Measurements from ENCODE around the gene PARVB.

Gene PARVB

DNA sequence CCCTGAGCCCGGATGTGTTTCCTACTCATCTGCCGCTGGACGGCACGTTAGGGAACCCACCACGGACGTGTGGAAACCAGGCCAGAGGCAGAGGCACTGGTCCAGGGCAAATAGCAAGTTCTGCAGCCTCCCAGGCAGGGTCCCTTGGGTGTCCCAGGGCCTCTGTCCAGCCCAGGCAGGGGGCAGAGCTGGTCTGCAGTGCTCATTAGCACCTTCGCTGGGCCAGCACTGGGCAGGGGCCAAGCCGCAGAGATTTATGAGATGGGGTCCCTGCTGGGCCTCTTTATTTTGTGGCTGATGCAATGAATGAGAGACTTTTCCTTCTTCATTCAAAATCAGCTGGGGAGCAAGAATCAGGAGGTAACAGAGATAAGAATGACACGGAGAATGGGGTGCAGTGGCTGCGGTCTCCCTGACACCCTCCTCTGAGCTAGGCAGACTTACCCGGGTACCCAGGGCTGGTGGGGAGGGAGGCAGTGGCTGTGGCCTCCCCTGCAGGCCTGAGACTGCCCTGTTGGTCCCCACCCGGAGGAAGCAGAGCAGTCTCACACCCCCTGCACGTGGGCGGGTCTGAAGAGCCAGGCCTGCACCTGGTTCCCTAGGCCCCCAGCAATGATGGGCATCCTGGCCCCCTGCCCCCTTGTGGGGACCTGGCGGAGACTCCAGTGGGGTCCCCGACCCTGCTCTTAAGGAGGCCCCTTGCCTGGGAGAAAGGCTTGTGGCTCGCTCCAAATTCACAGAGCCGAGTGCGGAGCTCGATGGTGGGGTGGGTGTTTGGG is 142.6 kb downstream of the PARVB start:
- no peak for DNase-seq

DNA sequence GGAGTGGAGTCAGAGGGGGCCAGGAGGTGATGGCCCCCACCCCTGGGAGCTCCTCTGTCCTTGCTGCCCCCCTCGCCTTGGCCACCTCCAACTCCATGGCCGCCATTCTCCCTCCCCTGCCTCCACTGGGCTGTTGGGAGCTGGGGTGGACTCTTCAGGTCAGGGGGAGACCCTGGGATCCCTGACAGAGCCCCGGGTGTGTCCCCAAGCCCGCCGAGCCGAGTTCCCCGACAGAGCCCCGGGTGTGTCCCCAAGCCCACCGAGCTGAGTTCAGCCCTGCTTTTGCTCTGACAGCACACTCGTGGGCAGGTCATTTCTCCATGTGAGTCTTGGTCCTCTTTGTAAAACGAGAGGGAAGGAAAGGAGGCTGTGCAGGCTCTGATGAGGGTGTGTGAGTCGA is 143.4 kb downstream of the PARVB start:
- no peak for DNase-seq

DNA sequence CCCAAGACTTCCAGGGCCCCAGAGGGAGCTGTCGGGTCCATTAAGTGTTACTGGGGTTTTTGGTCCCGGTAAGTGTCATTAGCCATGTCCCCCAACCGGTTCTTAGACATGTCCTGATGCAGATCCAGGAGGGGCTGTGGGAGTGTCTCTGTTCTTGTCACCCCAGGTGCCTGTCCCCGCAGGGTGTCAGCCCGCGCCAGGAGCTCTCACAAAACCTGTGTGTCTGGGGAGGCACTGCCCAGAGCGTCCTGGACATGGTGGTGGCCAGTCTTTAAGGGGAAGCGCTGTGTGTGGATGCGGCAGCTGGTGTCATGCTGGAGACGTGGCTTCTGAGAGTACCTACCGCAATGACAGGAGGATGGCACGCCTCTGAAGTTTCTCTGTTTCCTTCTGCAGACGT is 144.1 kb downstream of the PARVB start:
- no peak for DNase-seq

DNA sequence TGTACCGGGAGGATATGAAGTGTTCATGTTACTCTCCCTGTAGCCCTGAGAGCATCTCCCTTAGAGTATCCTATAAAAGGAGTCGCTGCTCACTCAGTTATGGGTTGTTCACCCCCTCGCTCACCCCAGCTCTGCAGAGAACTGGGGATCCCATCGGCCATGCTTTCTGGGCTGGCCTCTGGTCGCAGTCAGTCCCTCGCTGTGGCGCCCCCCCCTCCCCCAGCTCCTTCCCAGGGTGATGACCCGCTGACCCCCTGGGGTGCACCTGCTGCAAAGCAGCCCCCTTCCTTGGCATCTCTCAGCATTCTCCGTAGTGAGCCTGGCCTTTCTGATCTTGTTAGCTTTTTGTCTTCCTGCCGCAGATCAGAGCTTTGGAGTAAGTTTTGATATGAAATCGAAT is 146.4 kb downstream of the PARVB start:
- no peak for DNase-seq

DNA sequence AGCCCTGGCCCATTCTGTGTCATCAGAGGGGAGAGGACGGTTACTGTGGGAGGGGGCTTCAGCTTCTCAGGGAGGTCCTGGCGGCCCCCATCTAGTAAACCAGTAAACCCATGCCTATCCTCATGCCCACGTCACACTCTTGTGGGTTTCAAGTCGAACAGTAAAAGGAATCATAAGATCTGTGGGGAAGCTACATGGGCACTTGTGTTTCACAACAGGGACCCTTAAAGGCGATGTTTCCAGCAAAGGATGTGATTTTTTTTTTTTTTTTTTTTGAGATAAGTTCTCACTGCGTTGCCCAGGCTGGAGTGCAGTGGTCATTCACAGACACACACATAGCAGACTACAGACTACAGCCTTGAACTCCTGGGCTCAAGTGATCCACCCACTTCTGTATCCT is 147.5 kb downstream of the PARVB start:
- DNase-seq: no peak

DNA sequence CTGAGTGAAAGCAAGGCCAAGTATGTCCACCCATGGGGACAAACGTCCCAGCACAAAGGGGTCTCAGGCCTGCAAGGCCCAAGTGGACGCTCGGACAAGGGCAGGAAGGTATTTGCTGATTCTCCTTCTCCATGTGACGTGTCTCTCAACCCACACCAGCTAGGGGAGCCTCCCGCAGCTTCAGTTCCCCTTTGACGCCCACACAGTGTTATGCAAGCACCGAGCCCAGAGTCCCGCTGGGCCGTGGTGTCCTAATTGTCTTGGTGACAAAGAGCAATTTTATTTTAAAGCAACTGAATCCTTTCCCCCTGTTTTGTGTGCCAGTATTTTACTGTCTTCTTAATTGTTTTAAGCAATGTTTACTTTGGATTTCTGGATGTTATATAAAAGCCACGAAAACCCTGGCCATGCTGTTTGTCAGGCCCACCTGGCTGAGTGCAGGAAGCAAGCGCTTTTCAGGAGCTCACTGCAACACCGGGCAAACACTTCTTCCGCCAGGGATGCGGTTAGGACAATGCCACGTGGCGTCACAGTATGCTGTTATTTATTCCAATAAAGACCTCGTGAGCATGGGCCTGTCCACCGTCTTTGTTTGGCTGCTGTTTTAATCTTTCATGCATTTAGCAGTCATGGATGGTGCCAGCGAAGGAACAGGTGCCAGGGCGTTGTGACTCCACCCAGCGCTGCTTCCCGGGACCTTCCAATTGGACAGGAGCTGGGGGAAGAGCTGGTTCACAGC is 148.4 kb downstream of the PARVB start:
- peak; percentile 27 for DNase-seq

DNA sequence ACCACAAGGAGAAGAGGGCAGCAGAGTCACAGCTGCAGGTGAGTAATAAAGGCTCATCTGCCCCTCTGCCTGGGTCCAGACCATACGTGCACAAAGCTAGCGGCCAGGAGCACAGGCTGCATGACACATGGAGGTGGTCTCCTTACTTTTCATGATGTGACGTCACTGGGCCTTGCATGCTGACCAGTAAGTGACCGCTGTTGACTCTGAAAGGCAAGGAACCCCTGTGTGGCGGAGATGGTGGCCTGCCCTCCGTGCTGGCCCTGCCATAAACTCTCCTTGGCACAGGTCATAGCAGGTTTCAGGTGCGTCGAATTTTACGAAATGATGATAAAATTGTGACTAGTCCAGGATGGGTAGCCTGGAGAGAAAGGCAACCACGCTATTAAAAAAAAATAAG is 149.1 kb downstream of the PARVB start:
- DNase-seq: no peak

DNA sequence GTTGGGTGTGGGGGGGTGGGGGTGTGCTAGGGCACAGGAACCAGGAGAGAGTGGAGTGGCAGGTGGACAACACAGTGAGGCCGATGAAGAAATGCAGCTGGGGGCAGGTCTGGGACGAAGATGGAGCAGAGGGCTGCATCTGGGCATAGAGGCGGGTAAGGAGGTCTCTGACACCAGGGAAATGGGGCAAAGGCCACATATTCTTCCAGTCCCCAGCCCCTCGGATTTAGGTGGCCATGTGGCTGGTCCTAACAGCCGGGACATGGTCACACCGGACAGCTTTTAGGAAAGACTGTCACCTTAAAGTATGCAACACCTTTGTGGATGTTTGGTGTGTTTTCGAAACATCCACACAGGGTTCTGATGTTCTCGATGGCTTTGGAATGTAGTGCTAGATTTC is 151.6 kb downstream of the PARVB start:
- DNase-seq: no peak

DNA sequence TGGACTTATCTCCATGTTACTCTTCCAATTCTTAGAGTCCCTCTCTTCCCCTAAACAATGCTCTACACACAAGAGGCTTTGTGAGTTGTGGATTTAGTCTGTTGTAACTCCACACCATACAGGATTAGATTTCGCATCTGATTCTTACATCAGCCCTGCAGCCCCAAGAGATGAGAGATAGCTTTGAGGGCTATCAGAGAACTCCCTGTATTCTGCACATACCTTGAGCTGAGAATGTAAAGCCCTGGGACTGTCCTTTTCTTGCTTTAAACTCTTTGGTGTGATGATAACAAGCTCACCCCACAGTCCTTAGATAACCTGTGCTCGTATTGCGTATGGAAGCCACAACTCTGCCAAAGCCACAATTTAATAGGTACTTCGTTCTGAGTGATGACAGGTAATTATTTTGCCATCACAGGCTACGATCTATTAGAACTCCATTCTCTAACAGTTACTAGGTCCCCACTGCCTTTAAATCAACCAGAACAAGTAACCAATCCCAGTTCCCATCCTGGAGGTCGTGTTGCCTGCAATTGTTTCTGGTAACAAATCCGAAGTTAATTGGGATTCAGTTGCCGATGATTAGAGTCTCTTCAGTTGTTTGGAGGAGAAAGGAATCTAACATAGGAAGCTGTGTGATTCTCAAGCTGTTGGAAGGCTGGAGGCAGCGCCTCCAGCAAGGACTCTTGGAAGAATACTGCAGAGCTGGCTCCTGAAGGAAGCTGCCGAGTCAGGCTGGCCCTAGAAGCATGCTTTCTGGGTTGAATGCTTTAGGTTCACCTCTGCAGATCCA is 155.3 kb downstream of the PARVB start:
- DNase-seq: no peak

DNA sequence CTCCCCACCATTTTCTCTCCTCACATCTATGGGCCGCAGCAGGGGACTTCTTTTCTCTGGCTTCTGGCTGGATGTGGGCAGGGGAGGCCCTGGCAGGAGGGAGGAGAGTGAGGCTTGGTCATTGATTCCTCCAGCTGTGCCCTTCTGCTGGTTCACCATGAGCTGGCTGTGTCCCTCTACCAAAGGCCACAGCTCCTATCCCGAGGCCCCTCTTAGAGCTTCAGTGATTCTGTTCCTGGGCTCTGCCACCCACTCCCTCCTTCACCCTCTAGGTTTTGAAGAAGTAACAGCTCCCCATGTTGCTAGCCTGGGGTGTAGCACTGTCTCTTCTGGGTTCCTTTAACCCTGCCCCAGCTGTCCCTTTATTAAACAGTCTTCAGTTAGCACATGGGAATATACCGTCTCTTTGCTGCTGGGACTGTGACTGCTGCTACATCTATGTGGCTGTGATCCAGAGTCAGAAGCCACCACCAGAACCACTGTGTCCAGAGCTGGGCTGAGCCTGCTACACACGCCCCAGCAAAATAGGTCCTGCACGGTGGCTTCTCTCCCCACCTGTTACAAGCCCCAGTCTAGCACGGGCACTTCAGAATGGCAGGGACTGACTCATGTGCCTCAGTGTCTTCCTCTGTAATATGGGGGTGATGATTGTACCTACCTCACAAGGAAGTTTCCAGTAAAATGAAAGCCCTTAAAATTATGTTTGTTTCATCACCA is 156.0 kb downstream of the PARVB start:
- no peak for DNase-seq

DNA sequence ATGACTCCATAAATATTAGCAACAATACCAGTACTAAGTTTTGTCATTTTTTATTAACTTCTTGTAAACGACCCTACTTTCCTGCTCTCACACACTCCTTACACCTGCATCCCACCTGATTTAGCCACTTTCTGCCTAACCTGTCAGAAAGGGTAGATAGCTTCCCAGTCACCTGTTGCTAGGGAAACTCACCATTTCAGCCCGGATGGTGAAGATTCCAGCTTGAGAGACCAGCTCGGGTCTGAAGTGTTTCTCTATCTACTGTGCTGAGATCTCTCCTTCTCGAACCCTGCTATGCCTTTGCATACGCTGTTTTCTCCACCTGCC is 156.6 kb downstream of the PARVB start, which contains the start of gene PARVG:
Gene PARVG (plus strand): TSS at position 220 of the 327 bp plus-strand sequence. CDS start 2,405 bp downstream, outside the sequence.
- DNase-seq: peak; percentile 74

DNA sequence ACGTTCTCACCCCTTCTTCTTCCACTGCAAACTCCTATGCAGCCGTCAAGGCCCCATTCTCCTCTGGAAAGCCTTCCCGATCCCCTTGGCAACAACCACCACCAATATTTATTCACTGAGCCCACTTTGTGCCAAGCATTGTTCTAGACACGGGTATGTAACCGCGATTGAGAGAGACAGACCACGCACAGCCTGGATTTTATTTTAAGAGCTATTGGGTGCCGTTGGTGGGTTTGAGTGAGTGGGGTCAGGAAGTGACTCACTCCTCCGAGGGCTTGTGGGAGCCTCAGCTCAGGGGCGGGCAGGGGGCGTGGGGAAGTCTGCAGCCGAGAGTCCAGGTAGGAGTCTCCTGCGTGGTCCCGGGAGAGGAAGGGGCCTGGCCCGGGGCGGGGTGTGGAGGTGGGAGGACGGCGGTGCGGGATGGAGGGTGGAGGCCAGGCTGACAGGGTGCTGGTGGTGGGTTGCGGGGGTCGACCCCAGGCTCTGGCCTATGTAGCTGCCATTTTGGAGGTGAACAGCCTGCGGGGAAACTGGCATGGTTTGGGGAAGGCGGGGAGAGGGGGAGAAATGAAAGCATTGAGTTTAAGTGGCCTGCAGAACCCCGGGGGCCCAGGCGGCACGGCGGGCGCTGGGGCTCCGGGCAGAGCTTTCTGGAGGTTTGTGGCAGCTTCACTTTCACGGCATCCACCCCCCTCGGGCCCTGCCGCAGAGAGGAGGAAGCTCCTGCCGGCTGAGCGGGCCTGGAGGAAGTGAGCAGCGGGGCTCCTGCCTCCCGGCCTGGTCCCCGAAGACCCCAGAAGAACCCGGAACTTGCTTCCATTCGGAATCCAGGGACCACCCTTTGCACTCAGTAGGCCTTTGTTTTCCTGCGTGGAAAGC is 157.2 kb downstream of the PARVB start:
- peak; percentile 63 for DNase-seq

DNA sequence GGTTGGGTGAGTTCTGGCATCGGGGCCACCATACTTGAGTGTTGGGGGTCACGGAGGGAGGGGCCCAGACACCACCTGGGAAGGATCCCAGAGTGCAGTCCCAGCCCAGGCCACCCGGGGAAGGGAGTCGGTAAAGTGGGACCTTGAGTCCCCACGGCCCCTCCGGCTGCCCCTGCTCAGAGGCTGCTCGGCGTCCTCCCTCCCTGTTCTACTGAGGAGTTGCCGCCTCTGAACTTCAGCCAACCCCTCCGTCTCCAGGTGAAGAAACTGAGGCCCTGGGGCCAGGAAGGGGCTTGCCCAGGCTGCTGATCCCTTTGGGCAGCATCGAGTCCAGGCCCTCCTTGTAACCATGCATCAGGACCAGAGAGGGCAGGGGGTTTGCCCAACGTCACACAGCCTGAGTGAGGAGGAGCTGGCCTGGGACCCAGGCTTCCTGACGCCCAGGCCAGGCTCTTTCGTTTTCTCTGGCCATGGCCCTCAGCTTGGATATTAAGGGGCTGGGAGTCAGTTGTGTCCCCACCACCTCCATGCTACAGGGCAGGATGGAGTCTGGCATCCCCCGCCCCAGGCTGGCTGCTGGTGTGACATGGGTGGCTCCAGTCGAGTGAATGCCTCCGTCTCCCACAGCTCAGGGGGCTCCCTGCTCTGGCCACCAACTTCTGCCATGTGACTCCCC is 157.9 kb downstream of the PARVB start:
- DNase-seq: peak; percentile 21

DNA sequence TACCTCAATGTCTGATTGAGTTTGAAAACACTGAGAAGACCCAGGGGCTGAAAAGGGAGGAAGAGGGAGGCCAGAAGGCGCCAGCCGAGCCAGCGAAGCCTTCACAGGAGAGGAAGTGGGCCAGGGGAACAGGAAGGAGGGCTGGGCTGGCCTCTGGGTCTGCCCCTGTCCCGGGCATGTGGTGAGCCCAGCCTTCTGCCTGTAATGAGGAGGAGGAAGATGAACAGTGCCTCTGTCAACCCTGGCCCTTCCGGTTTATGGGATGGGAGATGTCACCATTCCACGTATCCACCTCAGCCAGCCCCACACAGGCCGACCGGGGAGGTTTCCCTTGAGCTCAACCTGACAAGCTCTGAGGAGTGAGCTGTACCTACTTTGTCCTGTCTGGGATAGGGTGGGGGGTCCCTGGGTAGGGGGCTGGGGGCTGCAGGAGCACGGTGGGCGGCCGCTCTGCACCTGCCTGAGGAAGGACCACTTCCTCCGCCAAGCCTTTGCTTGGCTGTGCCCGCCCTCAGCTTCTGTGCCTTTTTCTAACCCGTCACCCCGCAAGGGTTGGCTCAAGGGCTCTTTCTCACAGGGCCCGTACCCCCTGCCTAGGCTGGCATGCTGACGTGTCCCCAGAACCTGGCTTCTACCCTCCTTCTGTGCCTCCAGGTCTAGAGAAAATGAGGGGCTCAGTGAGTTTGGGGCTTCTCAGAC is 158.6 kb downstream of the PARVB start:
- peak; percentile 55 for DNase-seq

DNA sequence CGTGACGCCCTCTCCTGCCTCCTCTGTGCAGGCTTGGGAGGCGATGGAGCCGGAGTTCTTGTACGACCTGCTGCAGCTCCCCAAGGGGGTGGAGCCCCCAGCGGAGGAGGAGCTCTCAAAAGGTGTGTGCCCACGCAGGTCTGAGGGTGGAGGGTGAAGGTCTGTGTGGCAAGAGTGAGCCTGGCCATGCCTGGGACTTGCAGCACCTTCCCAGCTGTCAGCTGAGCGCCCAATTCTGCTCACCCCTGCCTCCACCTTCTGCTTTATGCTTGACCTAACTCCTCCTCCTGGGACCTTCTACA is 159.1 kb downstream of the PARVB start:
- DNase-seq: no peak

DNA sequence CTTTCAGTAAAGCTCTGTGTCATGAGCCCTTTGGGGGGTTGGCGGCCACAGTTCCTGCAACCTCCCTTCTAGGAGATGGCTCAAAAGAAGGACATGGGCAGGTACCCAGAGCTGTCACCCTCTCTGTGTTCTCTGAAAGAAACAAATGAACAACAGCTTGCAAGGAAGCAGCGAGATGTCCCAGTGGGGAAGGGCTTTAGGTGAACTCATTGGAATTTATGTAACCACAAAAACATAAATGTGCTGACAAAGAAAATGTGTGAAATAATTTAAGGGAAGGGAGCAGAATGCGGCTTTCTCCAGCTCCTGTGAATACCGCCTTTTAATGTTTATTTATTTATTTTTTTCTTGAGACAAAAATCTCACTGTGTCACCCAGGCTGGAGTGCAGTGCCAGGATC is 159.9 kb downstream of the PARVB start:
- DNase-seq: no peak

DNA sequence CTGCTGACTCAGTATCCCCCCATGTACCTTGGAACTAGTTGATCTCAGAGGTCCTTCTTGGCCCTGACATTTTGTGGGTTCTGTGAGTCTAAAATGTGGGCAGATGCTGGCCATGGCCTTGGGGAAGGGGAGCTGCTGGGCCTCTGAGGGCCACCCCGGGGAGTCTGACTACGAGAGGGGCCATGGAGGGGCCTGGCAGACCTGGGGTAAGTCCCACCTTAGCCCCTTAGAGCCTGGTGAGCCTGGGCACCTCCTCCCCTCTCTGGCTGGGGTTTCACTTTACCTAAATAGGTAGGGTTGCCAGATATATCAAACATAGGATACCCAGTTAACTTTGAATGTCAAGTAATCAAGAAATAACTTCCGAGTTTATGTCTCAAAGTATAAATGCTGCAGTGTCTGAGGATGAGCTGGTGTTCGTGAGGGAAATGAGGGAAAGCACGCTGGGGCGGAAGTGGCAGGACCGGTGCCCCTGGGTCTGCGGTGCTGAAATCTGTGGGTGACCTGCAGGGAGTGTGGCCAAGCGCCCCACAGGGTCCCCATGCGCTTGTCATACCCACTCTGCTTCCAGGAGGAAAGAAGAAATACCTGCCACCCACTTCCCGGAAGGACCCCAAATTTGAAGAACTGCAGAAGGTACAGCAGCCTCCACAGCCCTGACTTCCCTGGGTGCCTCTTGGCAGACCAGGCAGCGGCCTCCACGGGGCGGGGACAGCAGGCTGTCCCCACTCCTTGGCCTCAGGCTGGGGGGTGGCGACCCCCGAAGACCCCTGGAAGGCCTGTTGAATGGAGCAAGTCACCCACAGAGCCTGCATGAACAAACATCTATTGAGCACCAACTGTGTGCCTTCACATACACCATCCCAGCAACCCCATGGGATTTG is 161.4 kb downstream of the PARVB start:
- no peak for DNase-seq

DNA sequence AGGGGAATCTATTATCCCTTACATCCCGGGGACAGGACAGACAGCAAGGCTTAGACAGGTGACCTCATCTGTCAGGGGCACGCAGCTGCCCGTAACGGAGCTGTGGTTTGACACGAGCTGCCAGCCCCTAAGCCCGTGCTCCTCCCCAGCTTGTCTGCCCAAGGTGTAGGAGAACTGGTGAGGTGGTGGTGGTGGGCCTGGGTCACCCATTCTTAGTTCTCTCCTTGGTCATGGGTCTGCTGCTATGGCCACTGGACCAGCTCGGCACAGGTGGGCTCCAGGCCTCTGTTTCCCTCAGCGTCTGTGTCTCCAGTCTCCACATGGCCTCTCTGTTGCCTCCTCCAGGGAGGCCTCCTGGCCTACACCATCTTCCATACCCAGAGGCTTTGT is 162.0 kb downstream of the PARVB start:
- DNase-seq: no peak

DNA sequence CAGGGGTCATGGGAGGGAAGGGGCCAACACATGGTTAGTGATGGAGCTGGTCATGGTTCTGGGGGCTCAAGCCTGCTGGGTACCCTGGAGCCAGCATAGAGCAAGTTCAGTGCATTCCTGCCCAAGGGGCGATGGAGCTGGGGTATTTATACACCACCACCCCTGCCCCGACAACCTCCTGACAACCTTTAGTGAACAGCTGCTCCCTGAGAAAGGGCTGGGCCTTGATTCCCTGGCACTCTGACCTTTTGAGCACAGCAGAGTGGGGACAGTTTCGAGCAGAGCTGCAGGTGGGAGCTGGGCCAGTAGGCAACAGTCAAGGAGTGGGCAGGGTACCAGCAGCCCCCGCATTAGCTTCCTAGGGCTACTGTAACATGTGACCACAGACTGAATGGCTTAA is 162.6 kb downstream of the PARVB start:
- DNase-seq: no peak

DNA sequence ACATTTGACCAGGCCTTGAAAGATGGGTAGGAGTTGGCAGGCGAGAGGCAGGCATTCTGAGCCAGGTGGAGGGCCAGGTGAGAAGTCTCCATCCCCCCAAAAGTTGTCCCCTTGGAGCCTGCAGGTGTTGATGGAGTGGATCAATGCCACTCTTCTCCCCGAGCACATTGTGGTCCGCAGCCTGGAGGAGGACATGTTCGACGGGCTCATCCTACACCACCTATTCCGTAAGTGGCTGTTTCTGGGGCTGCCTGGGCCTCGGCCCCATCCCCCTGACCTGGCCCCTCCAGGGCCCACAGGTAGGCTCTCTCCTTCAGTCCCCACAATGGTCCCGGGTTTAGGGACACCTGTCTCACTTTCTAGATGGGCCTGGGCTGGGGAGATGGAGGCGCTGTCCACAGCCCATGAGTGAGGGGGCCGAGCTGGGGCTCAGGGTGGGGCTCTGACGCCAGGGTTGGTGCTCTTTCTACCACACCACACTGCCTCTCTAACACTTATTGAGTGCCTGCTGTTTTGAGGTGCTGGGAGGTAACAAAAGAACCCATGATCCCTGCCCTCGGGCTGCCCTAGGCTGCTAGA is 163.6 kb downstream of the PARVB start:
- no peak for DNase-seq

Data from CD4-positive, alpha-beta T cell treated with Interleukin-10 for 1 hour (primary cell).